GM23338 (cell line): ENCODE data around the gene RCE1. TPM values are rescaled to one million over a fixed set of nuclear protein-coding genes. Genes with fewer than 3 reads are reported as not detected.

Source experiments
- ATAC-seq: fragments of 200-7000 bp; cut with Tn5 transposase; 3 replicates; pipeline ENCODE4 v1.9.1; 2020
- DNase-seq: peaks from one replicate; pipeline ENCODE4 v3.0.0-alpha.2; 2015; ENCODE audit warnings: low spot score
- H2AFZ ChIP-seq: fragments of 200-600 bp; sonication (generic); 2 replicates; pipeline ENCODE4 v1.8.0; 2016; ENCODE audit warnings: antibody characterized with exemption, mild to moderate bottlenecking, moderate library complexity
- H3F3A ChIP-seq: fragments of 200-600 bp; sonication (generic); replicated peaks from 2 replicates; pipeline ENCODE4 v1.8.0; 2017; ENCODE audit warnings: antibody characterized with exemption, mixed run types, low read depth
- H3K27ac ChIP-seq: fragments of 200-600 bp; sonication (generic); 2 replicates; pipeline ENCODE4 v1.6.1; 2016; ENCODE audit warnings: low read depth
- H3K27me3 ChIP-seq: fragments of 200-600 bp; sonication (generic); 2 replicates; pipeline ENCODE4 v1.8.0; 2016; ENCODE audit warnings: mild to moderate bottlenecking, mixed run types, moderate library complexity; ENCODE audit not compliant: insufficient read depth
- H3K36me3 ChIP-seq: fragments of 200-600 bp; sonication (generic); 2 replicates; pipeline ENCODE4 v1.8.0; 2016; ENCODE audit warnings: mild to moderate bottlenecking; ENCODE audit not compliant: insufficient read depth
- H3K4me1 ChIP-seq: fragments of 200-600 bp; sonication (generic); 2 replicates; pipeline ENCODE4 v1.8.0; 2016; ENCODE audit warnings: mild to moderate bottlenecking, moderate library complexity; ENCODE audit not compliant: insufficient read depth
- H3K4me2 ChIP-seq: fragments of 200-600 bp; sonication (generic); 2 replicates; pipeline ENCODE4 v1.7.1; 2017; ENCODE audit warnings: mixed run types
- H3K4me3 ChIP-seq: fragments of 200-600 bp; sonication (generic); 2 replicates; pipeline ENCODE4 v1.6.1; 2016; ENCODE audit warnings: mixed run types
- H3K79me2 ChIP-seq: fragments of 200-600 bp; sonication (generic); replicated peaks from 2 replicates; pipeline ENCODE4 v1.8.0; 2017; ENCODE audit warnings: mild to moderate bottlenecking; ENCODE audit not compliant: insufficient read depth
- H3K9me2 ChIP-seq: fragments of 200-600 bp; sonication (generic); 2 replicates; pipeline ENCODE4 v1.8.0; 2017; ENCODE audit not compliant: insufficient read depth
- H4K20me1 ChIP-seq: fragments of 200-600 bp; sonication (generic); replicated peaks from 2 replicates; pipeline ENCODE4 v1.8.0; 2017; ENCODE audit warnings: mild to moderate bottlenecking; ENCODE audit not compliant: insufficient read depth
- H3K27ac Mint-ChIP-seq: 2 replicates; pipeline ENCODE4 v1.8.0; 2020; ENCODE audit warnings: inconsistent platforms, mild to moderate bottlenecking, moderate library complexity, mixed read lengths
- H3K27me3 Mint-ChIP-seq: 3 replicates; pipeline ENCODE4 v1.8.0; 2022; ENCODE audit warnings: low read depth, mild to moderate bottlenecking, moderate library complexity, mixed read lengths, inconsistent platforms; ENCODE audit not compliant: insufficient read depth, poor library complexity
- H3K36me3 Mint-ChIP-seq: 3 replicates; pipeline ENCODE4 v1.8.0; 2021; ENCODE audit warnings: low read depth, mild to moderate bottlenecking, inconsistent platforms, moderate library complexity, mixed read lengths
- H3K4me1 Mint-ChIP-seq: 3 replicates; pipeline ENCODE4 v1.8.0; 2020; ENCODE audit warnings: mild to moderate bottlenecking, inconsistent platforms, mixed read lengths
- H3K4me3 Mint-ChIP-seq: 3 replicates; pipeline ENCODE4 v1.8.0; 2021; ENCODE audit warnings: moderate library complexity, mild to moderate bottlenecking, inconsistent platforms, mixed read lengths
- H3K9me3 Mint-ChIP-seq: 3 replicates; pipeline ENCODE4 v1.8.0; 2020; ENCODE audit warnings: moderate library complexity, mild to moderate bottlenecking, inconsistent platforms, mixed read lengths
- CREB1 ChIP-seq: fragments of 250-450 bp; sonication (Bioruptor Pico); IDR thresholded peaks from 2 replicates; pipeline ENCODE4 v1.5.0; 2020; ENCODE audit warnings: low read depth, mild to moderate bottlenecking, moderate library complexity
- CTCF ChIP-seq, 2 experiments: fragments of 200-600 bp in 1 of 2; sonication (generic) in 1 of 2; conservative IDR thresholded peaks; 2 replicates each; pipeline versions ENCODE4 v1.5.1 to v1.6.1; 2016 to 2017; ENCODE audit warnings: antibody characterized with exemption in 2 of 2, low read depth in 2 of 2, mild to moderate bottlenecking in 2 of 2, moderate library complexity in 1 of 2
- EZH2 ChIP-seq: fragments of 200-600 bp; sonication (generic); IDR thresholded peaks from one replicate; pipeline ENCODE4 v1.8.0; 2017; ENCODE audit warnings: antibody characterized with exemption, mild to moderate bottlenecking, low read depth; ENCODE audit not compliant: unreplicated experiment
- EZH2phosphoT487 ChIP-seq: fragments of 200-600 bp; sonication (generic); IDR thresholded peaks from one replicate; pipeline ENCODE4 v1.8.1; 2018; ENCODE audit warnings: antibody characterized with exemption; ENCODE audit not compliant: unreplicated experiment
- JUNB ChIP-seq: IDR thresholded peaks from one replicate; pipeline ENCODE4 v1.6.1; 2016; ENCODE audit warnings: antibody characterized with exemption; ENCODE audit not compliant: unreplicated experiment
- NANOG ChIP-seq: IDR thresholded peaks from 2 replicates; pipeline ENCODE4 v1.6.1; 2016; ENCODE audit warnings: antibody characterized with exemption, borderline replicate concordance
- POLR2AphosphoS5 ChIP-seq: IDR thresholded peaks from 2 replicates; pipeline ENCODE4 v1.6.1; 2016; ENCODE audit warnings: antibody characterized with exemption, low read depth
- STAT1 ChIP-seq: IDR thresholded peaks from one replicate; pipeline ENCODE4 v1.6.1; 2016; ENCODE audit warnings: antibody characterized with exemption; ENCODE audit not compliant: unreplicated experiment
- ZNF114 ChIP-seq: fragments of 250-450 bp; sonication (Bioruptor Pico); IDR thresholded peaks from 2 replicates; pipeline ENCODE4 v1.5.0; 2020; ENCODE audit warnings: mild to moderate bottlenecking, moderate library complexity
- ZNF331 ChIP-seq: fragments of 250-450 bp; sonication (Bioruptor Pico); IDR thresholded peaks from 2 replicates; pipeline ENCODE4 v1.5.0; 2020; ENCODE audit warnings: low read depth, mild to moderate bottlenecking, moderate library complexity
- ZNF462 ChIP-seq: fragments of 250-450 bp; sonication (Bioruptor Pico); IDR thresholded peaks from 2 replicates; pipeline ENCODE4 v1.5.0; 2020; ENCODE audit warnings: mild to moderate bottlenecking, moderate library complexity
- polyA plus RNA-seq: library from polyadenylated mRNA; unstranded; fragments of >200 nt; fragmentation: Nextera tagmentation; extraction: Ambion mirVana; gene quantifications from 2 replicates; pipeline ENCODE4 v1.2.1, GENCODE V29; 2016
- total RNA-seq: library from RNA; depleted of rRNA; stranded (reverse); fragments of >200 nt; shearing (Covaris generic); gene quantifications from 2 replicates; pipeline ENCODE4 v1.2.3, GENCODE V29; 2014
- TF ChIP-seq, protein P1 (sequence below): IDR thresholded peaks from 2 replicates; pipeline ENCODE4 v1.6.1; 2016; ENCODE audit warnings: antibody characterized with exemption
- TF ChIP-seq, protein P2 (sequence below): IDR thresholded peaks from one replicate; pipeline ENCODE4 v1.6.1; 2018; ENCODE audit warnings: antibody characterized with exemption; ENCODE audit not compliant: unreplicated experiment

RCE1 gene
- total and polyA plus RNA-seq, 2 experiments from 2014 or later = 27.8 to 55.1 TPM

GRCh38 chr11:66844496-66845142 is 1.4 kb downstream of the RCE1 start:
- peak overlapping the region; percentile 94 for H3K4me3 ChIP-seq

More at GRCh38 chr11:66844496-66845142, 1.4 kb downstream of the RCE1 start:
- Histone ChIP-seq H3K4me2 (peak overlapping the region; percentile 98), H3K9me2 (no peaks in the 10 kb centered on the region), H4K20me1 (peaks cover 17% of the 10 kb centered on the region), H3K36me3 (no peaks in the 10 kb centered on the region; the same call in 1 of the 2 replicates), H2AFZ (no peak overlapping the region), H3K79me2 (peaks cover 29% of the 10 kb centered on the region), H3K27ac (no peak overlapping the region), H3K4me1 (peaks cover 9% of the 10 kb centered on the region), H3K27me3 (no peaks in the 10 kb centered on the region), H3F3A (0 out of 2 replicates have a peak, but pooled peaks cover 7% of the 10 kb centered on the region)
- ATAC-seq (no peak), DNase-seq (no peak)
- Mint-ChIP-seq H3K4me1 (peaks cover 10% of the 10 kb centered on the region), H3K27me3 (peaks cover 7% of the 10 kb centered on the region), H3K4me3 (peak overlapping the region; percentile 84), H3K9me3 (no peaks in the 10 kb centered on the region; the same call in 2 of the 3 replicates), H3K27ac (no peak overlapping the region), H3K36me3 (peaks cover 18% of the 10 kb centered on the region)
- TF ChIP-seq STAT1 (no peak), POLR2AphosphoS5 (no peak), JUNB (no peak), ZNF462 (CRISPR knock-in tag) (no peak), EZH2phosphoT487 (no peak), NANOG (no peak), ZNF114 (CRISPR knock-in tag) (no peak), EZH2 (no peak), ZNF331 (no peak), CTCF (conservative IDR thresholded peaks at IDR 0.05; ENCODE audit: low read depth in 2 of 2) (no peak), CREB1 (CRISPR knock-in tag) (no peak)
- TF ChIP-seq, protein P1, sequence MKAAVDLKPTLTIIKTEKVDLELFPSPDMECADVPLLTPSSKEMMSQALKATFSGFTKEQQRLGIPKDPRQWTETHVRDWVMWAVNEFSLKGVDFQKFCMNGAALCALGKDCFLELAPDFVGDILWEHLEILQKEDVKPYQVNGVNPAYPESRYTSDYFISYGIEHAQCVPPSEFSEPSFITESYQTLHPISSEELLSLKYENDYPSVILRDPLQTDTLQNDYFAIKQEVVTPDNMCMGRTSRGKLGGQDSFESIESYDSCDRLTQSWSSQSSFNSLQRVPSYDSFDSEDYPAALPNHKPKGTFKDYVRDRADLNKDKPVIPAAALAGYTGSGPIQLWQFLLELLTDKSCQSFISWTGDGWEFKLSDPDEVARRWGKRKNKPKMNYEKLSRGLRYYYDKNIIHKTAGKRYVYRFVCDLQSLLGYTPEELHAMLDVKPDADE = no peak
- TF ChIP-seq, protein P2, sequence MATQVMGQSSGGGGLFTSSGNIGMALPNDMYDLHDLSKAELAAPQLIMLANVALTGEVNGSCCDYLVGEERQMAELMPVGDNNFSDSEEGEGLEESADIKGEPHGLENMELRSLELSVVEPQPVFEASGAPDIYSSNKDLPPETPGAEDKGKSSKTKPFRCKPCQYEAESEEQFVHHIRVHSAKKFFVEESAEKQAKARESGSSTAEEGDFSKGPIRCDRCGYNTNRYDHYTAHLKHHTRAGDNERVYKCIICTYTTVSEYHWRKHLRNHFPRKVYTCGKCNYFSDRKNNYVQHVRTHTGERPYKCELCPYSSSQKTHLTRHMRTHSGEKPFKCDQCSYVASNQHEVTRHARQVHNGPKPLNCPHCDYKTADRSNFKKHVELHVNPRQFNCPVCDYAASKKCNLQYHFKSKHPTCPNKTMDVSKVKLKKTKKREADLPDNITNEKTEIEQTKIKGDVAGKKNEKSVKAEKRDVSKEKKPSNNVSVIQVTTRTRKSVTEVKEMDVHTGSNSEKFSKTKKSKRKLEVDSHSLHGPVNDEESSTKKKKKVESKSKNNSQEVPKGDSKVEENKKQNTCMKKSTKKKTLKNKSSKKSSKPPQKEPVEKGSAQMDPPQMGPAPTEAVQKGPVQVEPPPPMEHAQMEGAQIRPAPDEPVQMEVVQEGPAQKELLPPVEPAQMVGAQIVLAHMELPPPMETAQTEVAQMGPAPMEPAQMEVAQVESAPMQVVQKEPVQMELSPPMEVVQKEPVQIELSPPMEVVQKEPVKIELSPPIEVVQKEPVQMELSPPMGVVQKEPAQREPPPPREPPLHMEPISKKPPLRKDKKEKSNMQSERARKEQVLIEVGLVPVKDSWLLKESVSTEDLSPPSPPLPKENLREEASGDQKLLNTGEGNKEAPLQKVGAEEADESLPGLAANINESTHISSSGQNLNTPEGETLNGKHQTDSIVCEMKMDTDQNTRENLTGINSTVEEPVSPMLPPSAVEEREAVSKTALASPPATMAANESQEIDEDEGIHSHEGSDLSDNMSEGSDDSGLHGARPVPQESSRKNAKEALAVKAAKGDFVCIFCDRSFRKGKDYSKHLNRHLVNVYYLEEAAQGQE = no peak
